ENCODE data around the gene KRTAP10-6. TPM values are rescaled to one million over a fixed set of nuclear protein-coding genes. Genes with fewer than 3 reads are reported as not detected.

The KRTAP10-6 gene
- total RNA-seq, 6 donors from 2014 or later = not detected

DNA sequence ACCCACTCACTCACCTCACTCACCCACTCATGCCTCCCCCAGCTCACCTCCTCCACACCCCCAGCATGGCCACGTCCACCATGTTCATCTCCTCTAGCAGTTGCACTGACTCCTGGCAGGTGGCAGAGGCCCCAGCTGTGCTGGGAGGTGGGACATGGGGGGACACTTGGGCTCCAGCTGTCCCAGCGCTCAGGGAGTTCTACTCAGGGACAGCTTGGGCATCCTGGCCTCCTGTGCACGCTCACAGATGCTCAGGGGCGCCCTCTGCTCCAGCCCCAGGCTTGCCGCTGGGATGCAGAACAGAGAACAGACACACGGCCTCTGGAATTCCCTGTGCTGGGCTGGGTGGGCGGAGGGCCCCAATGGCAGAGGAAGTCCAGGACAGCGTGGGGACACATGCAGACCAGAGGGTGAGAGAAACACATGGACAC is 24.8 kb upstream of the KRTAP10-6 start:
- TF ChIP-seq, protein P1, sequence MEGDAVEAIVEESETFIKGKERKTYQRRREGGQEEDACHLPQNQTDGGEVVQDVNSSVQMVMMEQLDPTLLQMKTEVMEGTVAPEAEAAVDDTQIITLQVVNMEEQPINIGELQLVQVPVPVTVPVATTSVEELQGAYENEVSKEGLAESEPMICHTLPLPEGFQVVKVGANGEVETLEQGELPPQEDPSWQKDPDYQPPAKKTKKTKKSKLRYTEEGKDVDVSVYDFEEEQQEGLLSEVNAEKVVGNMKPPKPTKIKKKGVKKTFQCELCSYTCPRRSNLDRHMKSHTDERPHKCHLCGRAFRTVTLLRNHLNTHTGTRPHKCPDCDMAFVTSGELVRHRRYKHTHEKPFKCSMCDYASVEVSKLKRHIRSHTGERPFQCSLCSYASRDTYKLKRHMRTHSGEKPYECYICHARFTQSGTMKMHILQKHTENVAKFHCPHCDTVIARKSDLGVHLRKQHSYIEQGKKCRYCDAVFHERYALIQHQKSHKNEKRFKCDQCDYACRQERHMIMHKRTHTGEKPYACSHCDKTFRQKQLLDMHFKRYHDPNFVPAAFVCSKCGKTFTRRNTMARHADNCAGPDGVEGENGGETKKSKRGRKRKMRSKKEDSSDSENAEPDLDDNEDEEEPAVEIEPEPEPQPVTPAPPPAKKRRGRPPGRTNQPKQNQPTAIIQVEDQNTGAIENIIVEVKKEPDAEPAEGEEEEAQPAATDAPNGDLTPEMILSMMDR (IDR thresholded peaks at IDR 0.05) = no peak
- TF ChIP-seq POLR2A (IDR thresholded peaks at IDR 0.05) (no peak), EP300 (IDR thresholded peaks at IDR 0.05) (no peak), POLR2AphosphoS5 (IDR thresholded peaks at IDR 0.05) (no peak)
- H3K4me1 ChIP-seq = no peaks in the 10 kb centered on the region
- 53 to 68% methylated on average over 3 to 8 of the region's 8 CpGs for WGBS, 2 donors
- H3K4me3 ChIP-seq = no peak overlapping the region
- peaks cover 0 to 3% (median 0%) of the 10 kb centered on the region in 4 donors for H3K27me3 ChIP-seq
- H3K36me3 ChIP-seq = no peaks in the 10 kb centered on the region
- peaks cover 0 to under 1% (median 0%) of the 10 kb centered on the region in 4 donors for H3K9me3 ChIP-seq
- no peak overlapping the region for H3K27ac ChIP-seq
- DNase-seq (no peak), ATAC-seq (ENCODE audit: low FRiP score in 2 of 2) (no peak)

DNA sequence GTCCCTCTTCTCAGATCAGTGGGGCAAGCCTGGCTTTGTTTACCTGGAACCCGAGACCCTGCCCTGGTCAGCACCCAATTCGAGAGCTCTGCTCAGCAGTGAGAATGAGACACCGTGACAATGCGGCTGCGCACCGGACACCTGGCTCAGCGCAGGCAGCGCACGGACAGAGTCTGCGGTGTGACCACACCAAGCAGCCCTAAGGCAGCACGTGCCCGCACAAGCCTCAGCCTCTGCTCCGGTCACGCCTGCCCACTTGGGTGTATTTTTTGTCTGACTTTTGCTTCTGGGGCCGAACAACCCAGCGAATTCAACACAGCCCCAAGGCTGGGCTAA is 24.3 kb upstream of the KRTAP10-6 start:
- TF ChIP-seq EP300 (IDR thresholded peaks at IDR 0.05) (no peak), POLR2A (IDR thresholded peaks at IDR 0.05) (no peak), POLR2AphosphoS5 (IDR thresholded peaks at IDR 0.05) (no peak)
- TF ChIP-seq, protein P1 (IDR thresholded peaks at IDR 0.05) = no peak
- H3K27me3 ChIP-seq = peaks cover 0 to 3% (median 0%) of the 10 kb centered on the region in 4 donors
- DNase-seq (peak in 1 of 2 donors; percentile 63), ATAC-seq (ENCODE audit: low FRiP score in 2 of 2) (no peak)
- H3K27ac ChIP-seq = no peak overlapping the region
- no peaks in the 10 kb centered on the region for H3K36me3 ChIP-seq
- H3K9me3 ChIP-seq = peaks cover 0 to 6% (median 2%) of the 10 kb centered on the region in 4 donors
- WGBS, 2 donors = 86 to 88% methylated on average over 13 to 16 of the region's 16 CpGs
- no peaks in the 10 kb centered on the region for H3K4me1 ChIP-seq
- H3K4me3 ChIP-seq = no peak overlapping the region

DNA sequence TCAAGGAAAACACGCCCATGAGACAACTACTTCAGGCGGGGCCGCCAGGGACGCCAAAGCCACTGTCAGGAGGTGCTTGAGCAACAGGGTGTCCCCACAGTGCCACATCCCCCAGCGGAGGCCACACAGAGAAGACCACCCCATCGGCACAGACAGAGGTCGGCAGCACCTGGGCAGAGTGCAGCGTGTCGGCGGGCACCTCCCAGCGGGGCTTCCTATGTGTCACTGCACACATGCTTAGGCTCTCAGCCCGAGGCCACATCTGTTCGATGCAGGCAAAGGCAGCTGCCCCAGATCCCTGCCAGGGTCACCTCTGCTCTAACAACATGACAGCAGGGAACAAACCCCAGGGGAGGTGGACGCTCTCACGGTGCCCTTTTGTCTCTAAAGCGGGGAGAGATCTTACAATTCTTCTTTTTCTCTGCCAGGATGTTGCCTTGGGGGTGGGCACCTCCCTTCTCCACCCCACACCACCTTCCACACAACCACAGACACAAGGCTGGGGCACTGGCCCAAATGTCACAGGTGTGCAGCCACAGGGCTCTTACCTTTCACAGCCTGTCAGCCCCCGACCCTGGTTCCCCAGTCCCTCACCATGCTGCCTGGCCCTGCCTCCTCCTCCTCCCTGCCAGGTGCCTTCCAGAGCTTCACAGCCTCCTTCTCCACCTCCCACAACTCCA is 23.7 kb upstream of the KRTAP10-6 start:
- Histone ChIP-seq H3K27ac (no peak overlapping the region), H3K9me3 (peaks cover 0 to 11% (median 2%) of the 10 kb centered on the region in 4 donors), H3K4me3 (no peak overlapping the region), H3K36me3 (no peaks in the 10 kb centered on the region), H3K4me1 (no peaks in the 10 kb centered on the region), H3K27me3 (peaks cover 0 to 3% (median 0%) of the 10 kb centered on the region in 4 donors)
- ATAC-seq (ENCODE audit: low FRiP score in 2 of 2) (no peak), DNase-seq (peak in 1 of 2 donors; percentile 64)
- TF ChIP-seq EP300 (IDR thresholded peaks at IDR 0.05) (no peak), POLR2A (IDR thresholded peaks at IDR 0.05) (no peak), POLR2AphosphoS5 (IDR thresholded peaks at IDR 0.05) (no peak)
- TF ChIP-seq, protein P1 (IDR thresholded peaks at IDR 0.05) = no peak
- WGBS, 2 donors = 73 to 79% methylated on average over 11 to 17 of the region's 17 CpGs

DNA sequence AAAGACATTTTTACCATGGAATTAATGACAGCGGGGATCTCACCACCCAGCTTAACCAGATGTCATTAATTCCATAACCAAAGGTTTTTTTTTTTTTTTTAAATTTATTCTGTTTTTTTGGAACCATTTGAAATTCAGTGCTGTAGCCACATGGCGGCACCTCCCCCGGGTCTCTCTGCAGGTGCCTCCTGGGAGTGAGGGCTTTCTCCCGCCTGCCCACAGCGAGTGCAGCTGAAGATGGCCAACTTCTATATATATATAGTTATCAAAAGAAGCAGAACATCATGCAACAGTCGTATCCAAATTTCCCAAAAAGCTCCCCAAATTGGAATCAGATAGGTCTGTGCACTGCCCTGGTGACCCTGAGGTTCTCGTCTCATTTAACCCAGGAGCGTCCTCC is 23.2 kb upstream of the KRTAP10-6 start:
- no peak overlapping the region for H3K27ac ChIP-seq
- WGBS, 2 donors = 78 to 82% methylated on average over 8 of the region's 8 CpGs
- no peak for ATAC-seq (ENCODE audit: low FRiP score in 2 of 2)
- H3K36me3 ChIP-seq = no peaks in the 10 kb centered on the region
- no peak overlapping the region for H3K4me3 ChIP-seq
- peaks cover 0 to 17% (median 6%) of the 10 kb centered on the region in 4 donors for H3K9me3 ChIP-seq
- DNase-seq = no peak
- H3K4me1 ChIP-seq = no peaks in the 10 kb centered on the region
- H3K27me3 ChIP-seq = peaks cover 0 to 3% (median 0%) of the 10 kb centered on the region in 4 donors
- TF ChIP-seq EP300 (IDR thresholded peaks at IDR 0.05) (no peak), POLR2A (IDR thresholded peaks at IDR 0.05) (no peak)

DNA sequence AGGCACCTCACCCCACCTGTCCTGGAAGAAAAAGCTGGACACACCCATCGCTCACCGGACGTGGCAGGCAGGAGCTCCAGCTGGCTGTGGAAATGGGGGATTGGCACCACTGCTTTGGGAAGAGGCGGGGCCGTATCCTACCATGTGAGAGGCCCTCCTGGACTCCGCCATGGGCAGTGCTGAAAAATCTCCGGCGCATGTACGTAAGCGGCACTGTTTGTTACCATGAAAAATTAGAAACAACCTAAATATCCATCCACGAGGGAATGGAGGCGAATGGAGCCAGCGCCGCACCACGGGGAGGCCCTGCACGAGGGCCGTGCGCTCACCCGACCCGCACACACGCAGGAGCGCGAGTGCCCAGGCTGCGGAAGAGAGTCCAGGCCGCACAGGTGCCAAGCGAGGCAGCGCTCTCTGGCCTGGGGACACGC is 22.7 kb upstream of the KRTAP10-6 start:
- peaks cover 0 to 3% (median 0%) of the 10 kb centered on the region in 4 donors for H3K27me3 ChIP-seq
- no peak for TF ChIP-seq POLR2AphosphoS5 (IDR thresholded peaks at IDR 0.05)
- H3K4me1 ChIP-seq = no peaks in the 10 kb centered on the region
- no peak for ATAC-seq (ENCODE audit: low FRiP score in 2 of 2)
- peaks cover 0 to 22% (median 10%) of the 10 kb centered on the region in 4 donors for H3K9me3 ChIP-seq
- DNase-seq = peak in 1 of 2 donors; percentile 63
- no peaks in the 10 kb centered on the region for H3K36me3 ChIP-seq
- no peak overlapping the region for H3K27ac ChIP-seq
- H3K4me3 ChIP-seq = no peak overlapping the region
- WGBS, 2 donors = 88 to 90% methylated on average over 27 to 28 of the region's 28 CpGs
